GM23338 (cell line): ENCODE measurements around the gene ANKLE2. TPM values are rescaled to one million over a fixed set of nuclear protein-coding genes. Genes with fewer than 3 reads are reported as not detected.

ENCODE experiments used
- ATAC-seq: fragments of 200-7000 bp; cut with Tn5 transposase; 3 replicates; pipeline ENCODE4 v1.9.1; 2020
- DNase-seq: peaks from one replicate; pipeline ENCODE4 v3.0.0-alpha.2; 2015; ENCODE audit warnings: low spot score
- H2AFZ ChIP-seq: fragments of 200-600 bp; sonication (generic); 2 replicates; pipeline ENCODE4 v1.8.0; 2016; ENCODE audit warnings: antibody characterized with exemption, mild to moderate bottlenecking, moderate library complexity
- H3F3A ChIP-seq: fragments of 200-600 bp; sonication (generic); replicated peaks from 2 replicates; pipeline ENCODE4 v1.8.0; 2017; ENCODE audit warnings: antibody characterized with exemption, mixed run types, low read depth
- H3K27ac ChIP-seq: fragments of 200-600 bp; sonication (generic); 2 replicates; pipeline ENCODE4 v1.6.1; 2016; ENCODE audit warnings: low read depth
- H3K27me3 ChIP-seq: fragments of 200-600 bp; sonication (generic); 2 replicates; pipeline ENCODE4 v1.8.0; 2016; ENCODE audit warnings: mild to moderate bottlenecking, mixed run types, moderate library complexity; ENCODE audit not compliant: insufficient read depth
- H3K36me3 ChIP-seq: fragments of 200-600 bp; sonication (generic); 2 replicates; pipeline ENCODE4 v1.8.0; 2016; ENCODE audit warnings: mild to moderate bottlenecking; ENCODE audit not compliant: insufficient read depth
- H3K4me1 ChIP-seq: fragments of 200-600 bp; sonication (generic); 2 replicates; pipeline ENCODE4 v1.8.0; 2016; ENCODE audit warnings: mild to moderate bottlenecking, moderate library complexity; ENCODE audit not compliant: insufficient read depth
- H3K4me2 ChIP-seq: fragments of 200-600 bp; sonication (generic); 2 replicates; pipeline ENCODE4 v1.7.1; 2017; ENCODE audit warnings: mixed run types
- H3K4me3 ChIP-seq: fragments of 200-600 bp; sonication (generic); 2 replicates; pipeline ENCODE4 v1.6.1; 2016; ENCODE audit warnings: mixed run types
- H3K79me2 ChIP-seq: fragments of 200-600 bp; sonication (generic); replicated peaks from 2 replicates; pipeline ENCODE4 v1.8.0; 2017; ENCODE audit warnings: mild to moderate bottlenecking; ENCODE audit not compliant: insufficient read depth
- H3K9me2 ChIP-seq: fragments of 200-600 bp; sonication (generic); 2 replicates; pipeline ENCODE4 v1.8.0; 2017; ENCODE audit not compliant: insufficient read depth
- H4K20me1 ChIP-seq: fragments of 200-600 bp; sonication (generic); replicated peaks from 2 replicates; pipeline ENCODE4 v1.8.0; 2017; ENCODE audit warnings: mild to moderate bottlenecking; ENCODE audit not compliant: insufficient read depth
- H3K27ac Mint-ChIP-seq: 2 replicates; pipeline ENCODE4 v1.8.0; 2020; ENCODE audit warnings: inconsistent platforms, mild to moderate bottlenecking, moderate library complexity, mixed read lengths
- H3K27me3 Mint-ChIP-seq: 3 replicates; pipeline ENCODE4 v1.8.0; 2022; ENCODE audit warnings: low read depth, mild to moderate bottlenecking, moderate library complexity, mixed read lengths, inconsistent platforms; ENCODE audit not compliant: insufficient read depth, poor library complexity
- H3K36me3 Mint-ChIP-seq: 3 replicates; pipeline ENCODE4 v1.8.0; 2021; ENCODE audit warnings: low read depth, mild to moderate bottlenecking, inconsistent platforms, moderate library complexity, mixed read lengths
- H3K4me1 Mint-ChIP-seq: 3 replicates; pipeline ENCODE4 v1.8.0; 2020; ENCODE audit warnings: mild to moderate bottlenecking, inconsistent platforms, mixed read lengths
- H3K4me3 Mint-ChIP-seq: 3 replicates; pipeline ENCODE4 v1.8.0; 2021; ENCODE audit warnings: moderate library complexity, mild to moderate bottlenecking, inconsistent platforms, mixed read lengths
- H3K9me3 Mint-ChIP-seq: 3 replicates; pipeline ENCODE4 v1.8.0; 2020; ENCODE audit warnings: moderate library complexity, mild to moderate bottlenecking, inconsistent platforms, mixed read lengths
- ETS1 ChIP-seq: IDR thresholded peaks from 2 replicates; pipeline ENCODE4 v1.6.1; 2016; ENCODE audit warnings: antibody characterized with exemption
- EZH2 ChIP-seq: fragments of 200-600 bp; sonication (generic); IDR thresholded peaks from one replicate; pipeline ENCODE4 v1.8.0; 2017; ENCODE audit warnings: antibody characterized with exemption, mild to moderate bottlenecking, low read depth; ENCODE audit not compliant: unreplicated experiment
- EZH2phosphoT487 ChIP-seq: fragments of 200-600 bp; sonication (generic); IDR thresholded peaks from one replicate; pipeline ENCODE4 v1.8.1; 2018; ENCODE audit warnings: antibody characterized with exemption; ENCODE audit not compliant: unreplicated experiment
- JUNB ChIP-seq: IDR thresholded peaks from one replicate; pipeline ENCODE4 v1.6.1; 2016; ENCODE audit warnings: antibody characterized with exemption; ENCODE audit not compliant: unreplicated experiment
- NANOG ChIP-seq: IDR thresholded peaks from 2 replicates; pipeline ENCODE4 v1.6.1; 2016; ENCODE audit warnings: antibody characterized with exemption, borderline replicate concordance
- POLR2AphosphoS5 ChIP-seq: IDR thresholded peaks from 2 replicates; pipeline ENCODE4 v1.6.1; 2016; ENCODE audit warnings: antibody characterized with exemption, low read depth
- REST ChIP-seq: IDR thresholded peaks from one replicate; pipeline ENCODE4 v1.6.1; 2018; ENCODE audit warnings: antibody characterized with exemption; ENCODE audit not compliant: unreplicated experiment
- STAT1 ChIP-seq: IDR thresholded peaks from one replicate; pipeline ENCODE4 v1.6.1; 2016; ENCODE audit warnings: antibody characterized with exemption; ENCODE audit not compliant: unreplicated experiment
- ZNF114 ChIP-seq: fragments of 250-450 bp; sonication (Bioruptor Pico); IDR thresholded peaks from 2 replicates; pipeline ENCODE4 v1.5.0; 2020; ENCODE audit warnings: mild to moderate bottlenecking, moderate library complexity
- ZNF331 ChIP-seq: fragments of 250-450 bp; sonication (Bioruptor Pico); IDR thresholded peaks from 2 replicates; pipeline ENCODE4 v1.5.0; 2020; ENCODE audit warnings: low read depth, mild to moderate bottlenecking, moderate library complexity
- polyA plus RNA-seq: library from polyadenylated mRNA; unstranded; fragments of >200 nt; fragmentation: Nextera tagmentation; extraction: Ambion mirVana; gene quantifications from 2 replicates; pipeline ENCODE4 v1.2.1, GENCODE V29; 2016
- total RNA-seq: library from RNA; depleted of rRNA; stranded (reverse); fragments of >200 nt; shearing (Covaris generic); gene quantifications from 2 replicates; pipeline ENCODE4 v1.2.3, GENCODE V29; 2014
- TF ChIP-seq, protein P1 (sequence below), 2 experiments: fragments of 200-600 bp in 1 of 2; sonication (generic) in 1 of 2; conservative IDR thresholded peaks; 2 replicates each; pipeline versions ENCODE4 v1.5.1 to v1.6.1; 2016 to 2017; ENCODE audit warnings: antibody characterized with exemption in 2 of 2, low read depth in 2 of 2, mild to moderate bottlenecking in 2 of 2, moderate library complexity in 1 of 2

Gene ANKLE2
- total and polyA plus RNA-seq, 2 experiments from 2014 or later = 27.2 to 63.7 TPM

GRCh38 chr12:132774159-132774558, 12.5 kb upstream of the ANKLE2 start:
- Histone ChIP-seq H3K27ac (no peak overlapping the region), H3K9me2 (no peaks in the 10 kb centered on the region), H3K4me1 (no peaks in the 10 kb centered on the region), H3F3A (peaks cover 8% of the 10 kb centered on the region), H3K4me2 (no peak overlapping the region), H3K79me2 (no peaks in the 10 kb centered on the region), H4K20me1 (no peaks in the 10 kb centered on the region), H2AFZ (no peak overlapping the region), H3K36me3 (peaks cover 15% of the 10 kb centered on the region; the same call in 1 of the 2 replicates), H3K27me3 (no peaks in the 10 kb centered on the region), H3K4me3 (no peak overlapping the region)
- ATAC-seq = no peak
- no peak for DNase-seq
- TF ChIP-seq ZNF331 (no peak), EZH2phosphoT487 (no peak), ETS1 (no peak), STAT1 (no peak)
- TF ChIP-seq, protein P1, sequence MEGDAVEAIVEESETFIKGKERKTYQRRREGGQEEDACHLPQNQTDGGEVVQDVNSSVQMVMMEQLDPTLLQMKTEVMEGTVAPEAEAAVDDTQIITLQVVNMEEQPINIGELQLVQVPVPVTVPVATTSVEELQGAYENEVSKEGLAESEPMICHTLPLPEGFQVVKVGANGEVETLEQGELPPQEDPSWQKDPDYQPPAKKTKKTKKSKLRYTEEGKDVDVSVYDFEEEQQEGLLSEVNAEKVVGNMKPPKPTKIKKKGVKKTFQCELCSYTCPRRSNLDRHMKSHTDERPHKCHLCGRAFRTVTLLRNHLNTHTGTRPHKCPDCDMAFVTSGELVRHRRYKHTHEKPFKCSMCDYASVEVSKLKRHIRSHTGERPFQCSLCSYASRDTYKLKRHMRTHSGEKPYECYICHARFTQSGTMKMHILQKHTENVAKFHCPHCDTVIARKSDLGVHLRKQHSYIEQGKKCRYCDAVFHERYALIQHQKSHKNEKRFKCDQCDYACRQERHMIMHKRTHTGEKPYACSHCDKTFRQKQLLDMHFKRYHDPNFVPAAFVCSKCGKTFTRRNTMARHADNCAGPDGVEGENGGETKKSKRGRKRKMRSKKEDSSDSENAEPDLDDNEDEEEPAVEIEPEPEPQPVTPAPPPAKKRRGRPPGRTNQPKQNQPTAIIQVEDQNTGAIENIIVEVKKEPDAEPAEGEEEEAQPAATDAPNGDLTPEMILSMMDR (conservative IDR thresholded peaks at IDR 0.05; ENCODE audit: low read depth in 2 of 2) = no peak
- no peak overlapping the region for H3K27ac Mint-ChIP-seq
- peaks cover 6% of the 10 kb centered on the region for H3K27me3 Mint-ChIP-seq
- H3K4me3 Mint-ChIP-seq = no peak overlapping the region
- H3K9me3 Mint-ChIP-seq = no peaks in the 10 kb centered on the region
- peaks cover 28% of the 10 kb centered on the region for H3K36me3 Mint-ChIP-seq
- H3K4me1 Mint-ChIP-seq = no peaks in the 10 kb centered on the region

- Histone ChIP-seq H3K27ac (no peak overlapping the region), H3K9me2 (no peaks in the 10 kb centered on the region), H3K27me3 (no peaks in the 10 kb centered on the region), H4K20me1 (no peaks in the 10 kb centered on the region), H3K4me2 (no peak overlapping the region), H3K4me3 (no peak overlapping the region), H3F3A (peaks cover 12% of the 10 kb centered on the region), H3K79me2 (no peaks in the 10 kb centered on the region), H3K36me3 (peaks cover 15% of the 10 kb centered on the region; the same call in 1 of the 2 replicates), H3K4me1 (no peaks in the 10 kb centered on the region), H2AFZ (no peak overlapping the region)
- no peak for DNase-seq
- no peak overlapping the region for H3K4me3 Mint-ChIP-seq
- H3K4me1 Mint-ChIP-seq = peaks cover 5% of the 10 kb centered on the region; the same call in 2 of the 3 replicates
- peaks cover 6% of the 10 kb centered on the region for H3K27me3 Mint-ChIP-seq
- no peak for ATAC-seq
- no peaks in the 10 kb centered on the region; the same call in 2 of the 3 replicates for H3K9me3 Mint-ChIP-seq
- no peak overlapping the region for H3K27ac Mint-ChIP-seq
- H3K36me3 Mint-ChIP-seq = peaks cover 28% of the 10 kb centered on the region
- TF ChIP-seq POLR2AphosphoS5 (no peak), JUNB (no peak), EZH2phosphoT487 (no peak), NANOG (no peak), REST (no peak), ETS1 (no peak), STAT1 (no peak), EZH2 (no peak), ZNF114 (no peak), ZNF331 (no peak)
- TF ChIP-seq, protein P1 (conservative IDR thresholded peaks at IDR 0.05; ENCODE audit: low read depth in 2 of 2) = no peak
Observed at GRCh38 chr12:132773077-132773955, 11.7 kb upstream of the ANKLE2 start.
